Measurements from ENCODE around the gene APOE. TPM values are rescaled to one million over a fixed set of nuclear protein-coding genes. Genes with fewer than 3 reads are reported as not detected.

The APOE gene
- total and polyA plus RNA-seq, 2 experiments from 2014 or later = 1,133 to 1,438 TPM

DNA sequence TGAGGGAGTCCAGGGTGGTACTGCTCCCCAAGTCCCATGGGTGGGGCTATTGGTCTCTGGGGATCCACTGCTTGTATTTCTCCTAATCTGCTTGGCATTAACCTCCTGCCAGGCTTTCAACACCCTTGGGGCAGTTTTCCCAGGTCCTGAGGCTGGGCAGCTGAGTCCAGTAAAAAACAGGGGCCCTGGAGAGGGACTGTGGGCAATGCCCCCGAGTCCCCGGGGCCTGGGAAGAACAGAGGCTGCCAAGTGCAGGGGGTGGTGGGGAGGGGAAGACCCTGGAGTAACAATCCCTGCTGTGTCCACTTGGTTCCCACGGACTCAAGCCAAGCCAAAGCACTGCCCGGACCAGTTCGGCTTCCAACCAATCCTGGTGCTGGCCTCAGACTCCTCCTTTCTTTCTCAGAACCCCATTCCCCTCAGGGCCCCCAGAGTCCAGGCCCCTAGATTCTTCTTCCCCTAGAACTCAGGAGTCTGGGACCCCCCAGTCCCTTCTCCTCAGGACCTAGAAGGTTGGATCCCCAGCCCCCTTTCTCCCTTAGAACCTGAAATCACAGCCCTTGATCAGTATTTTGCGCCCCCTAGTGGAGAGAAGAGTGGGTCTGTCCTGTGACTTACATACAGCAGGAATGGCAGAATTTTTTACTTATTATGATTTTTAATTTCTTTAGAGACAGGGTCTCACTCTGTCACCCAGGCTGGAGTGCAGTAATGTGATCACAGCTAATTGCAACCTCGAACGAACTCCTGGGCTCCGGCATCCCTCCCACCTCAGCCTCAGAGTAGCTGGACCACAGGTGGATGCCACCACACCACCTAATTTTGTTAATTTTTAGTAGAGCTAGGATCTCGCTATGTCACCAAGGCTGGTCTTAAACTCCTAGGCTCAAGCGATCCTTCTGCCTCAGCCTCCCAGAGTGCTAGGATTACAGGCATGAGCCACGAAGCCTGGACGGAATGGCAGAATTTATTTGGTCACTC is 45.9 kb downstream of the APOE start (continued):
- no peak for TF ChIP-seq ZNF462 (CRISPR knock-in tag; IDR thresholded peaks at IDR 0.05)

DNA sequence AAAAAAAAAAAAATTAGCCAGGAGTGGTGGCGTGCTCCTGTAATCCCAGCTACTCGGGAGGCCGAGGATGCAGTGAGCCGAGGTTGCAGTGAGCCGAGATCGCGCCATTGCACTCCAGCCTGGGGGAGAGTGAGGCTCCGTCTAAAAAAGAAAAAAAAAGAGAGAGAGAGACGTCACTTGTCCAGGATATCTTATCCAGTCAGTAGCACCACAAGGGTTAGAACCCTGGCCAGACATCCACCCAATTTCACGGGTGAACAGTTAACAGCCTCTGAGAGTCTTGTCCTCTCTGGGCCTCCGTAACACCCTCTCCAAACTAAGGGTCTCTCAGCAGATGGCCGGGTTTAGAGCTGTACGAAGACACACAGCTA is 48.7 kb downstream of the APOE start:
- peak overlapping the region; percentile 59 for H3K4me3 ChIP-seq
- H3K4me3 Mint-ChIP-seq = peak overlapping the region; percentile 97
- H3K36me3 ChIP-seq (ENCODE audit: insufficient read depth) = no peaks in the 10 kb centered on the region
- DNase-seq (ENCODE audit: low spot score) = no peak
- peak overlapping the region; percentile 77 for H2AFZ ChIP-seq
- peaks cover 15% of the 10 kb centered on the region for H4K20me1 ChIP-seq (replicated peaks; ENCODE audit: insufficient read depth)
- H3K36me3 Mint-ChIP-seq (ENCODE audit: low read depth) = no peaks in the 10 kb centered on the region; the same call in 2 of the 3 replicates
- H3K27me3 ChIP-seq (ENCODE audit: insufficient read depth) = no peaks in the 10 kb centered on the region
- peaks cover 5% of the 10 kb centered on the region for H3K4me1 ChIP-seq (ENCODE audit: insufficient read depth)
- peak overlapping the region; percentile 90 for H3K27ac ChIP-seq (ENCODE audit: low read depth)
- peaks cover 20% of the 10 kb centered on the region; the same call in 1 of the 2 replicates for H3F3A ChIP-seq (replicated peaks; ENCODE audit: low read depth)
- peaks cover 39% of the 10 kb centered on the region for H3K79me2 ChIP-seq (replicated peaks; ENCODE audit: insufficient read depth)
- H3K4me2 ChIP-seq = peak overlapping the region; percentile 86
- peak overlapping the region; percentile 99 for H3K27ac Mint-ChIP-seq
- H3K9me3 Mint-ChIP-seq = no peaks in the 10 kb centered on the region; the same call in 2 of the 3 replicates
- peaks cover 19% of the 10 kb centered on the region for H3K27me3 Mint-ChIP-seq (ENCODE audit: insufficient read depth, low read depth, poor library complexity)
- no peaks in the 10 kb centered on the region for H3K9me2 ChIP-seq (ENCODE audit: insufficient read depth)
- peaks cover 24% of the 10 kb centered on the region for H3K4me1 Mint-ChIP-seq
- ATAC-seq = no peak
- TF ChIP-seq ETS1 (IDR thresholded peaks at IDR 0.05) = no peak
- TF ChIP-seq ZNF114 (CRISPR knock-in tag; IDR thresholded peaks at IDR 0.05) = no peak
- TF ChIP-seq, protein P1, sequence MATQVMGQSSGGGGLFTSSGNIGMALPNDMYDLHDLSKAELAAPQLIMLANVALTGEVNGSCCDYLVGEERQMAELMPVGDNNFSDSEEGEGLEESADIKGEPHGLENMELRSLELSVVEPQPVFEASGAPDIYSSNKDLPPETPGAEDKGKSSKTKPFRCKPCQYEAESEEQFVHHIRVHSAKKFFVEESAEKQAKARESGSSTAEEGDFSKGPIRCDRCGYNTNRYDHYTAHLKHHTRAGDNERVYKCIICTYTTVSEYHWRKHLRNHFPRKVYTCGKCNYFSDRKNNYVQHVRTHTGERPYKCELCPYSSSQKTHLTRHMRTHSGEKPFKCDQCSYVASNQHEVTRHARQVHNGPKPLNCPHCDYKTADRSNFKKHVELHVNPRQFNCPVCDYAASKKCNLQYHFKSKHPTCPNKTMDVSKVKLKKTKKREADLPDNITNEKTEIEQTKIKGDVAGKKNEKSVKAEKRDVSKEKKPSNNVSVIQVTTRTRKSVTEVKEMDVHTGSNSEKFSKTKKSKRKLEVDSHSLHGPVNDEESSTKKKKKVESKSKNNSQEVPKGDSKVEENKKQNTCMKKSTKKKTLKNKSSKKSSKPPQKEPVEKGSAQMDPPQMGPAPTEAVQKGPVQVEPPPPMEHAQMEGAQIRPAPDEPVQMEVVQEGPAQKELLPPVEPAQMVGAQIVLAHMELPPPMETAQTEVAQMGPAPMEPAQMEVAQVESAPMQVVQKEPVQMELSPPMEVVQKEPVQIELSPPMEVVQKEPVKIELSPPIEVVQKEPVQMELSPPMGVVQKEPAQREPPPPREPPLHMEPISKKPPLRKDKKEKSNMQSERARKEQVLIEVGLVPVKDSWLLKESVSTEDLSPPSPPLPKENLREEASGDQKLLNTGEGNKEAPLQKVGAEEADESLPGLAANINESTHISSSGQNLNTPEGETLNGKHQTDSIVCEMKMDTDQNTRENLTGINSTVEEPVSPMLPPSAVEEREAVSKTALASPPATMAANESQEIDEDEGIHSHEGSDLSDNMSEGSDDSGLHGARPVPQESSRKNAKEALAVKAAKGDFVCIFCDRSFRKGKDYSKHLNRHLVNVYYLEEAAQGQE (IDR thresholded peaks at IDR 0.05; ENCODE audit: unreplicated experiment) = no peak
- TF ChIP-seq EZH2 (IDR thresholded peaks at IDR 0.05; ENCODE audit: low read depth, unreplicated experiment) = no peak
- no peak for TF ChIP-seq CTCF (conservative IDR thresholded peaks at IDR 0.05; ENCODE audit: low read depth in 2 of 2)
- TF ChIP-seq STAT1 (IDR thresholded peaks at IDR 0.05; ENCODE audit: unreplicated experiment) = no peak
- TF ChIP-seq CREB1 (CRISPR knock-in tag; IDR thresholded peaks at IDR 0.05; ENCODE audit: low read depth) = no peak
- no peak for TF ChIP-seq ZNF331 (CRISPR knock-in tag; IDR thresholded peaks at IDR 0.05; ENCODE audit: low read depth)

All from GM23338 (cell line).